Activated T-helper 1 cell treated with anti-CD3 and anti-CD28 coated beads, Interleukin-12 subunit alpha, Interleukin-12 subunit beta, Interleukin-2, Interleukin-4 antibody, amounts not matched to agents 30 ng/mL and 10 ng/mL and 1 ng/mL, durations not matched to agents 14 hours and 24 hours and 36 hours (primary cell): ENCODE results near the gene TAS1R1. TPM values are rescaled to one million over a fixed set of nuclear protein-coding genes. Genes with fewer than 3 reads are reported as not detected.

Source experiments
- DNase-seq: peaks from one replicate; pipeline ENCODE4 v3.0.0; 2021; ENCODE audit warnings: low spot score
- H3K27ac Mint-ChIP-seq: one replicate; pipeline ENCODE4 v1.8.0; 2021; ENCODE audit warnings: mild to moderate bottlenecking, mixed read lengths
- H3K27me3 Mint-ChIP-seq: one replicate; pipeline ENCODE4 v1.8.0; 2022; ENCODE audit warnings: mild to moderate bottlenecking, moderate library complexity, mixed read lengths; ENCODE audit not compliant: insufficient read depth
- H3K36me3 Mint-ChIP-seq: one replicate; pipeline ENCODE4 v1.8.0; 2021; ENCODE audit warnings: low read depth, mixed read lengths
- H3K4me1 Mint-ChIP-seq: one replicate; pipeline ENCODE4 v1.8.0; 2021; ENCODE audit warnings: low read depth, mixed read lengths
- H3K4me3 Mint-ChIP-seq: one replicate; pipeline ENCODE4 v1.8.0; 2021; ENCODE audit warnings: mild to moderate bottlenecking, moderate library complexity, mixed read lengths
- H3K9me3 Mint-ChIP-seq: one replicate; pipeline ENCODE4 v1.8.0; 2021; ENCODE audit warnings: mixed read lengths
- intact Hi-C: fragments of 100-400 bp; cut with micrococcal nuclease; formaldehyde crosslinking; loops from one replicate; pipeline ENCODE4 v1.15.1; 2024
- total RNA-seq: library from RNA; stranded (reverse); gene quantifications from 2 replicates; pipeline ENCODE4 v1.2.3, GENCODE V29; 2022

TAS1R1 gene
- total RNA-seq, 1 donor from 2014 or later: not detected

GRCh38 chr1:6560267-6560666, 5.2 kb downstream of the TAS1R1 start:
- Mint-ChIP-seq H3K27me3 (no peaks in the 10 kb centered on the region), H3K36me3 (no peaks in the 10 kb centered on the region), H3K4me1 (no peaks in the 10 kb centered on the region), H3K27ac (no peak overlapping the region), H3K9me3 (no peaks in the 10 kb centered on the region), H3K4me3 (no peak overlapping the region)
- intact Hi-C loops: no loop called here
- DNase-seq: no peak

GRCh38 chr1:6569033-6569432, 13.9 kb downstream of the TAS1R1 start:
- peaks cover 6% of the 10 kb centered on the region for H3K4me1 Mint-ChIP-seq

GRCh38 chr1:6570100-6570499, 15.0 kb downstream of the TAS1R1 start:
- H3K36me3 Mint-ChIP-seq: no peaks in the 10 kb centered on the region
- H3K27ac Mint-ChIP-seq: no peak overlapping the region
- H3K4me3 Mint-ChIP-seq: no peak overlapping the region
- peaks cover 6% of the 10 kb centered on the region for H3K4me1 Mint-ChIP-seq
- H3K9me3 Mint-ChIP-seq: peaks cover 4% of the 10 kb centered on the region
- no peak for DNase-seq
- intact Hi-C loops: no loop called here
- H3K27me3 Mint-ChIP-seq: peaks cover 5% of the 10 kb centered on the region

More at GRCh38 chr1:6569033-6569432, 13.9 kb downstream of the TAS1R1 start:
- Mint-ChIP-seq H3K4me3 (no peak overlapping the region), H3K27ac (no peak overlapping the region), H3K27me3 (peaks cover 5% of the 10 kb centered on the region), H3K9me3 (peaks cover 4% of the 10 kb centered on the region), H3K36me3 (no peaks in the 10 kb centered on the region)
- intact Hi-C loops: no loop called here
- DNase-seq: no peak

- Mint-ChIP-seq H3K36me3 (no peaks in the 10 kb centered on the region), H3K9me3 (peaks cover 4% of the 10 kb centered on the region)
These were observed 15.9 kb downstream of the TAS1R1 start for GRCh38 chr1:6570987-6571386.

GRCh38 chr1:6572653-6573383, 17.7 kb downstream of the TAS1R1 start:
- DNase-seq: no peak
- Mint-ChIP-seq H3K36me3 (no peaks in the 10 kb centered on the region), H3K27me3 (peaks cover 5% of the 10 kb centered on the region), H3K9me3 (peaks cover 4% of the 10 kb centered on the region), H3K4me3 (no peak overlapping the region), H3K4me1 (peaks cover 6% of the 10 kb centered on the region), H3K27ac (no peak overlapping the region)
- intact Hi-C loops: no loop called here

More at GRCh38 chr1:6570987-6571386, 15.9 kb downstream of the TAS1R1 start:
- Mint-ChIP-seq H3K4me3 (no peak overlapping the region), H3K27ac (no peak overlapping the region), H3K27me3 (peaks cover 5% of the 10 kb centered on the region), H3K4me1 (peaks cover 6% of the 10 kb centered on the region)
- DNase-seq: no peak
- intact Hi-C loops: no loop called here

- peaks cover 9% of the 10 kb centered on the region for H3K4me1 Mint-ChIP-seq
- peaks cover 4% of the 10 kb centered on the region for H3K9me3 Mint-ChIP-seq
- H3K27me3 Mint-ChIP-seq: peaks cover 2% of the 10 kb centered on the region
- intact Hi-C loops: no loop called here
- no peaks in the 10 kb centered on the region for H3K36me3 Mint-ChIP-seq
- DNase-seq: no peak
- no peak overlapping the region for H3K4me3 Mint-ChIP-seq
- H3K27ac Mint-ChIP-seq: no peak overlapping the region
These were observed 19.0 kb downstream of the TAS1R1 start for GRCh38 chr1:6574025-6574620.

GRCh38 chr1:6574818-6575217, 19.7 kb downstream of the TAS1R1 start:
- intact Hi-C loops: no loop called here
- Mint-ChIP-seq H3K4me1 (peaks cover 16% of the 10 kb centered on the region), H3K27me3 (peaks cover 2% of the 10 kb centered on the region), H3K9me3 (peaks cover 4% of the 10 kb centered on the region), H3K4me3 (no peak overlapping the region), H3K27ac (no peak overlapping the region), H3K36me3 (peaks cover under 1% of the 10 kb centered on the region)
- no peak for DNase-seq

GRCh38 chr1:6577831-6578525, 22.9 kb downstream of the TAS1R1 start:
- no peak for DNase-seq
- Mint-ChIP-seq H3K27me3 (no peaks in the 10 kb centered on the region), H3K9me3 (no peaks in the 10 kb centered on the region), H3K27ac (peak overlapping the region; percentile 35), H3K36me3 (peaks cover 8% of the 10 kb centered on the region), H3K4me3 (no peak overlapping the region), H3K4me1 (peaks cover 33% of the 10 kb centered on the region)
- intact Hi-C loops: no loop called here

- Mint-ChIP-seq H3K9me3 (no peaks in the 10 kb centered on the region), H3K4me3 (peak overlapping the region; percentile 95), H3K27ac (peak overlapping the region; percentile 98), H3K36me3 (peaks cover 8% of the 10 kb centered on the region), H3K27me3 (no peaks in the 10 kb centered on the region), H3K4me1 (peaks cover 32% of the 10 kb centered on the region)
- no peak for DNase-seq
- intact Hi-C loops: loop anchor here (1.0 kb wide), 4 partner anchors 23 to 47 kb away; partner anchors contain the start of genes NOL9 and PHF13
These were observed 23.7 kb downstream of the TAS1R1 start for GRCh38 chr1:6578624-6579373.

- H3K36me3 Mint-ChIP-seq: peaks cover 8% of the 10 kb centered on the region
- intact Hi-C loops: loop anchor here (1.0 kb wide), 4 partner anchors 22 to 46 kb away; partner anchors contain the start of genes NOL9 and PHF13
- H3K4me3 Mint-ChIP-seq: peak within 1 kb of the TSS; percentile 95
- H3K27ac Mint-ChIP-seq: peak within 1 kb of the TSS; percentile 98
- peak; percentile 97 for DNase-seq
- no peaks in the 10 kb centered on the region for H3K9me3 Mint-ChIP-seq
- no peaks in the 10 kb centered on the region for H3K27me3 Mint-ChIP-seq
- peaks cover 36% of the 10 kb centered on the region for H3K4me1 Mint-ChIP-seq
These were observed 24.4 kb downstream of the TAS1R1 start, which contains the start of gene ZBTB48 for GRCh38 chr1:6579374-6580118. Gene ZBTB48 (plus strand): TSS chr1:6579994. CDS start chr1:6580610, 616 bp downstream.

- Mint-ChIP-seq H3K36me3 (peaks cover 8% of the 10 kb centered on the region), H3K4me3 (peak overlapping the region; percentile 95), H3K4me1 (peaks cover 42% of the 10 kb centered on the region), H3K27me3 (no peaks in the 10 kb centered on the region), H3K9me3 (no peaks in the 10 kb centered on the region), H3K27ac (peak overlapping the region; percentile 98)
- DNase-seq: no peak
- intact Hi-C loops: no loop called here
These were observed 25.0 kb downstream of the TAS1R1 start for GRCh38 chr1:6580119-6580592.
